ENCODE data around the gene FBXO42. TPM values are rescaled to one million over a fixed set of nuclear protein-coding genes. Genes with fewer than 3 reads are reported as not detected.

FBXO42 gene
- total and polyA plus RNA-seq, 2 of the 4 experiments (the other 2 are of a cell fraction) = 12.0 to 18.8 TPM

GRCh38 chr1:16393570-16394521 lies 41.6 kb upstream of the FBXO42 start:
- Histone ChIP-seq H3K14ac (replicated peaks; ENCODE audit: low read depth, low read length) (no peak overlapping the region), H3K4me2 (ENCODE audit: low read depth, low read length) (no peak overlapping the region), H3K4ac (ENCODE audit: low read depth, low read length) (no peak overlapping the region; the same call in 1 of the 2 replicates), H2AK5ac (ENCODE audit: low read depth, low read length) (no peak overlapping the region), H3K27ac (ENCODE audit: insufficient read depth, low read length) (no peak overlapping the region), H2BK5ac (ENCODE audit: low read depth, low read length, poor library complexity, severe bottlenecking) (no peak overlapping the region), H2BK20ac (ENCODE audit: low read depth, low read length) (no peak overlapping the region; the same call in 1 of the 2 replicates), H4K8ac (ENCODE audit: low read depth in 2 of 2, low read length in 2 of 2) (0 out of 4 replicates have a peak overlapping the region, but pooled peaks of 1 of the 2 experiments have one; percentile 9), H4K5ac (ENCODE audit: low read depth, low read length) (no peak overlapping the region), H2BK120ac (ENCODE audit: low read depth, low read length) (no peak overlapping the region), H2AK9ac (replicated peaks; ENCODE audit: low read depth, low read length, poor library complexity) (peak overlapping the region; percentile 75), H4K91ac (ENCODE audit: insufficient read depth, low read depth, low read length) (no peak overlapping the region; the same call in 1 of the 2 replicates), H4K20me1 (ENCODE audit: insufficient read depth, low read length) (peaks cover 49% of the 10 kb centered on the region), H3K9ac (ENCODE audit: low read depth, low read length) (no peak overlapping the region), H3K23ac (ENCODE audit: low read depth, low read length) (no peak overlapping the region; the same call in 1 of the 2 replicates), H3K9me3 (ENCODE audit: control insufficient read depth, insufficient read depth, low read length) (no peaks in the 10 kb centered on the region), H3K27me3 (ENCODE audit: control insufficient read depth, insufficient read depth, low read length) (no peaks in the 10 kb centered on the region), H3K4me1 (ENCODE audit: control insufficient read depth, insufficient read depth, low read length) (peaks cover 25% of the 10 kb centered on the region), H3K18ac (ENCODE audit: low read depth, low read length) (no peak overlapping the region), H2AFZ (replicated peaks; ENCODE audit: low read length, poor library complexity) (no peak overlapping the region), H3K9me1 (ENCODE audit: insufficient read depth, low read length) (peaks cover 37% of the 10 kb centered on the region), H3K4me3 (ENCODE audit: insufficient read depth, low read depth, low read length) (no peak overlapping the region), H3K36me3 (ENCODE audit: control insufficient read depth, insufficient read depth, low read length) (peaks cover 34% of the 10 kb centered on the region), H3K79me1 (ENCODE audit: low read depth in 1 of 2, low read length in 2 of 2) (peaks cover 28 to 87% of the 10 kb centered on the region in 2 experiments; a peak in 3 of 4 replicates), H2BK15ac (ENCODE audit: low read depth, low read length) (no peak overlapping the region), H3K56ac (ENCODE audit: extremely low read depth, insufficient read depth, low read length) (no peak overlapping the region)
- ATAC-seq (ENCODE audit: low read depth) = no peak
- DNase-seq = no peak
- TF ChIP-seq MAFK (IDR thresholded peaks at IDR 0.05; ENCODE audit: low read depth, low read length) (no peak), CEBPB (IDR thresholded peaks at IDR 0.05; ENCODE audit: low read depth, low read length) (peak; percentile 75), RAD21 (IDR thresholded peaks at IDR 0.05; ENCODE audit: low read length) (no peak), NFE2L2 (IDR thresholded peaks at IDR 0.05; ENCODE audit: low read depth, low read length) (no peak), CHD1 (IDR thresholded peaks at IDR 0.05; ENCODE audit: low read depth, low read length) (no peak), RFX5 (IDR thresholded peaks at IDR 0.05; ENCODE audit: low read depth, low read length) (no peak)
- dilution Hi-C loops (cut with HindIII; ENCODE audit: low sequenced_read_pairs, unreplicated experiment) = no loop called here
- intact Hi-C loops (cut with micrococcal nuclease) = no loop called here
- WGBS, 2 experiments (ENCODE audit: extremely low coverage in 2 of 2, insufficient read length in 1 of 2) = 100% methylated on average over 1 of the region's 10 CpGs; no CpG with 5 or more reads in 1 of the 2 experiments
- in situ Hi-C loops (cut with MboI; ENCODE audit: low sequenced_read_pairs) = no loop called here
- BruUV-seq (replicated peaks) = no TSS peak
- CTCF ChIA-PET = interaction anchor here (1.4 kb wide), 1 partner anchor 18 kb away, joined by 3 read pairs; no protein-coding TSS in a partner anchor
- POLR2A ChIA-PET (ENCODE audit: unreplicated experiment) = no interaction called here

Measured in IMR-90 (cell line).